GM19467 (cell line): ENCODE data around the gene THAP4.

Experiments
- ATAC-seq: cut with Tn5 transposase; IDR thresholded peaks from one replicate; pipeline ENCODE4 v1.9.1; 2021; ENCODE audit warnings: mild to moderate bottlenecking, moderate library complexity; ENCODE audit not compliant: unreplicated experiment

THAP4 gene

DNA sequence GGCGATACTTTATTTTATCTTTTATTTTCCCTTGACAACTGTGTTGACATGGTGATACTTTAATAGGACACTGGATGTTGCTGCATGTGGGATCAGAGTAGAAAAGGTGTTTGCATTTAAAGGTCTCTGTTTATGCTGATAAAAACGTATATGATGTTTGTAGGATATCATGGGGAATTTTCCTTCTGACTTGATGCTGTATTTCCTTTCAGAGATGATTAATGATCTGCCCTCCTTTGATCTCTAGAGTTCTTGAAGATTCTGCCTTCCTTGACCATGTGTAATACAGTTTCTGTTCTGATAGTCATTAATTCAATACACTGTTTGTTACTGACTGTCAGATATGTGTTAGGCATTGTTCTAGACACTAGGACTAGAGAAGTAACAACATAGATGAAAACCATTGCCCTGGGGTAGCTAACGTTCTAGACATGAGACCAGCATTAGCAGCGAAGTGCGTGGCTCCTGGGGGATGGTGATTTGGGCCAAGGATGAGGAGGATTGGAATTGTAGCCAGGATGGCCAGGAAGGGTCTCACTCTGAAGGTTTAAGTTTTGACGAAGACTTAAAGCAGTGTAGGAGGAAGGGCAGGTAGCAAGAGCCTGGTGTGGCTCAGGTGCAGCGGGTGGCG, 3.3 kb upstream of the THAP4 start:
- ATAC-seq, result no peak

DNA sequence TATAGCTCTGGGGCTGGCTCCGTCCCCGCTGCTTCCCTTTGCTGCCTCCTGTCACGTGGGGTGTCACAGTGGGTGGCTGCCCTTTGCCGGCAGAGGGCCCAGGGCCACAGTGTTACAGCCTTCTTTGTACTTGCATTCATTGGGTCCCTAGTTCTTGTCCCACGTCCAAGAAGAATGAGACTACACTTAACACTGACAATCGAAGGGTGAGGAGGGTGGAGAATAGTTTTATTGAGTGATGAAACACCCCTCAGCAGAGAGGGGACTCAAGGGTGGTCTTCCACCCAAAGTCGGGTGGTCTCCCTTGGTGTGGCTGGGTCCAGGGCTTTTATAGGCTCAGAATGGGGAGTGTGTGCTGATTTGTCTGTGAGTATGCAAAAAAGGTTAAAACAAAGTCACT, 2.4 kb upstream of the THAP4 start:
- no peak for ATAC-seq

DNA sequence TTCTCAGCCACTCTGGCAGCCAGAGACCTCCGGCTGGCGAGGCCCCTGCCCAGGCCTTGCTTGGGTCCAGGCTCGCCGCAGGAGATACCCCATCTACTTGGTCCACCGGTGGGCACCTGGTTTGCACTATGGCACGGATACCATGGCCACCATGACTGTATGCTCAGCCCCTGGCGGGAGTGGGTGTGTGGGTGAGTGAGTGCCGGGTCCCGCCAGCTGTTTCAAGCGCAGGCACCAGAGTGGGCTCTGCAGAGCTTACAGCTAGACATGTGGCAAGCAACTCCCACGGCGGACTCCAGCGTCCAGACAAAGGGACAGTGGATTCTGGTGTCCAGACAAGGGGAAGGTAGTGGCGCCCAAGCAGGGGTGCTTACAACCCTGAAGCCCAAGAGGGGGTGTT, 2.0 kb upstream of the THAP4 start:
- ATAC-seq, result no peak

DNA sequence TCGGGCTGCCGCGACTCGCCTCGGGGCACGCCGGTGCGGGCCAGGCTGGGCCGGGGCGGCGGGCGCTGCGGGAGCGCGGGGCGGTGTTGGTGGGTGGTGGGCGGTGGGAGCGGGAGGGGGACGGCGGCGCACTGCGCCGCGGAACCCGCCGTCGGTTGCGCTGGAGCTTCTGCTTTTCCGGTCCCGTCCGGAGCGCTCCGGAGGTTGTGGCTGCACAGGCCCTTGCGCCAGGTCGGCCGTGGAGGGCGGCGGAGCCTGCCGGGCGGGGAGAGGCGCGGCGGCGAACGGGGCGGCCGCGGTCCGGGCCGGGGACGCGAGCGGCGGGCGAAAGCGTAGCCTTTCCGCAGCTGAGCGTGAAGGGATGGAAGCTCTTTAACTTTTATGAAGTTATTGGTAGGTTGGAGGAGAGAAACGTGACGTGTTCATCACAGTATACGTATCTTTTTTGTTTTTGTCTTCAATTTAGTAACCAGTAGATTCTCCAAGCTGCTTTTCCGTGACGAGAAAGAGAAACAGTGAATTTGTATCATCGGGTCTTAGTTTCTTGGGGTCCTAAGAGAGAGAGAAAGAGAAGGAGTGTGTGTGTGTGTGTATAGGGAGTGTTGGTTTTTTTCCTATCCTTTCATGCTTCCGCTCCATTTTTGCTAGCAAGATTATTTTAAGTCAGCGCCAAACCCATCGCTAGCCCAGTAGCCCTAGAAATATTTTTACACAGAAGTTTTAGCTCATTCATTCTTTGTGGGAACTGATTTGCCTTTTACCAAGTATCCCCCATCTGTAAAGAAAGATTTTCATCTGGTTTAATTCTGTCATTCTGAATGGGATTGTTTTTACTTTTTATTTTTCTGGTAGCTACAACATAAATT, 1.1 kb upstream of the THAP4 start:
- ATAC-seq, result peak; percentile 13

DNA sequence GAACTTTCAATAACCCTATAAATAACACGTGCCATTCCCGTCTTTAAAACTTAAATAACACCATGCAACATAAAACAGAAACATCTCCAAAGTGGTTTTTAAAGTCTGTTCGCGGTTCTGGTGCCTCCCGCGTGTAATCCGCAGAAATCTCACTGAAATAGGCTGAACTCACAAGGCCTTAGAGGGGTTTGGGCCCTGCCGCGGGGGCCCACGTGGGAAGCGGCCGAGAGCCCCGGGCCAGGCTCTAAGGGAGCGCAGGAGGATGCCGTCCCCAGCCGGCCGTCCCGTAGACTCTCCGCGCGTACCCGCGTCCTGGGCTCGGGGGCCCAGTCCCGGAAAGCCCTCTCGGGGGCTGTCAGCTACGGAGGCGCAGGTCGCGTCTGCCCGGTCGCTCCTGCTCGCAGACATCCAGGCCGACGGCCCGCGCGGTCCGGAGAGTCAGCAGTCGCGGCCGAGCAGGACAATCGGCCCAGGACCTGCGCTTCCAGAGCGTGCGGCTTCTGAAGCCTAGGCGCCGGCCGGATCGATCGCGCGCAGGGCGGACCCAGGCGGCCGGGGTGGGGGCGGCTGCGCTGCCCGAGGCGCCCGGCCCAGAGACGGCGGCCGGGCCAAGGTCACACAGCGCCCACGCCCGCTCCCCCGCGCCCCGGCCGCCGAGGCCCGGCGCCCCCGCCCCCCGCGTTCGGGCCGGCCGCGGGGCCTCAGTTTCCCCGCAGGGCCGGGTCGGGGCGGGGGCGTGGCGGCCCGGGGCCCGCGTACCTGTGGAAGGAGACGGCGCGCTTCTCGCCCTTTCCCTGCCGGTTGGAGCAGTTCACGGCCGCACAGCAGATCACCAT, 558 bp downstream of the THAP4 start:
- peak; percentile 26 for ATAC-seq

DNA sequence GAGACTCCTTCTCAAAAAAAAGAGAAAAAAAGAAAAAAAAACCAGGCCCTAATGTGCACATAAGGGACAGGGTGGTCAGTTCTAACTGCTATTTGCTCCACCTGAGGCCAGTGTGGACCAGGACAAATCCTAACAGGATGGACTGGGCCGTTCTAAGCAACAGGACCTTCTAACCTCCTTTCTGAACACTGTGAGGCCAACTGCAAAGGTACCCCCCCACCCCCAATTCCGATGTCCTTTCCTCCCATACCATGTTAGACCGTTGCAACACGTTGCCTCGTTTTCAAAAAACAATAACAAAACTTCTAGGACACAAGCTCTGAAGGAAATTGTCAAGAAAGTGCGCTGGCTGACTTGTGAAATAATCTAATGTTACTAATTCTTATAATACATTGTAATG, 1.2 kb downstream of the THAP4 start:
- no peak for ATAC-seq

DNA sequence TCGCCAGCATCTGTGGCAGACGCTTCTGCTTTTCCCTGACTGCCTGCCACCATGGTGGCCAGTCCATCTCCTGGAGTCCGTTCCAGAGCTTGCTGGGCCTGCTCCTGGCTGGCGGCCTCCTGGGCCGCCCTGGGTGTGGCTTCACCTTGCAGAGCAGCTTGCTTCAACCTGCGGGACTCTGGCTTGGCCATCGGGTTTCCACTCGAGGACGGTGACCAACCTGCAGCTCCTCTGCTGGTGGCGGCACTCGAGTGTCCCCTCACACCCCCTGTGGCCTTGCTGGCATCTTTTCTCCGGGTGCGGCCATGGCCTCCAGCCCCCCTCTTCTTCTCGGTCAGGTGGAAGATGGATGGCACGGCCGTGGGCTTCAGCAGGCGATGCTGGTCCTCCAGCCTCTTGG, 3.4 kb downstream of the THAP4 start:
- ATAC-seq, result no peak

DNA sequence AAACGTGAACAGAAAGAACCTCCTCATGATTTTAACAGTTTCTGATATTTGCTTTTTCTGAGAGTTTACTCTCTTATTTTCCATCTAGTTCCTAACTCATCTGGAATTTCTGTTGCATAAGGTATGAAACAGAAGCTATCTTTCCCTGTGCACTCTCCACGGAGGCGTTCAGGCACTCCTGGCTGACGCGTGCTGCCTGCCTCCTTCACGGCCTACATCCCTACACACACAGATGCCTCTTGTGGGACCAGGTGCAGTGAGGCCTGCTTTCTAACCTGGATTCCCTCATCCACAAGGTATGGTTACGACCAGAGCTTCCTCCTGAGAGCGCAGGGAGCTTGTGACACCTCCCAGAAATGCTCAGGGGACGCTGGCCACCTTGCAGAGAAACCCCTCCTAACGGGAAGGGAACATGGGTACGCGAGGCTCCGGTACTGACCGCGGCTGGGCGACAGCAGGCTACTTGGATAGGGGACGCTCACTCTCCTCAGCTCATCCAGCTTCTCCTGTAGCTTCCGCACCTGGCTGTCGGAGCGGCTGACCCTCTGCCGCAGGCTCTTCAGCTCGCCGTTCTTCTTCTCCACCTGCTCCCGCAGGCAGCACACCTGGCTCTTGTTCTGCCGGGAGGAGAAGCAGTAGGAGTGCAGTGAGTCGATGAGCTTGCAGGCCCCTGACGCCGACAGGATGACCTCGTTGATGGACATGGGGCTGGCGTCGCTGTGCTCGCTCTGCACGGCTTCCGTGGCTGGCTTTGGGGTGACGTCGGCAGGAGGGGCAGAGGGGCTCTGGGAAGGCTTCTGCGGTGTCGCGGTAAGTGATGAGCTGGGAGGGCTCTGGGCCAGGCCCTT, 4.3 kb downstream of the THAP4 start:
- ATAC-seq, result no peak

DNA sequence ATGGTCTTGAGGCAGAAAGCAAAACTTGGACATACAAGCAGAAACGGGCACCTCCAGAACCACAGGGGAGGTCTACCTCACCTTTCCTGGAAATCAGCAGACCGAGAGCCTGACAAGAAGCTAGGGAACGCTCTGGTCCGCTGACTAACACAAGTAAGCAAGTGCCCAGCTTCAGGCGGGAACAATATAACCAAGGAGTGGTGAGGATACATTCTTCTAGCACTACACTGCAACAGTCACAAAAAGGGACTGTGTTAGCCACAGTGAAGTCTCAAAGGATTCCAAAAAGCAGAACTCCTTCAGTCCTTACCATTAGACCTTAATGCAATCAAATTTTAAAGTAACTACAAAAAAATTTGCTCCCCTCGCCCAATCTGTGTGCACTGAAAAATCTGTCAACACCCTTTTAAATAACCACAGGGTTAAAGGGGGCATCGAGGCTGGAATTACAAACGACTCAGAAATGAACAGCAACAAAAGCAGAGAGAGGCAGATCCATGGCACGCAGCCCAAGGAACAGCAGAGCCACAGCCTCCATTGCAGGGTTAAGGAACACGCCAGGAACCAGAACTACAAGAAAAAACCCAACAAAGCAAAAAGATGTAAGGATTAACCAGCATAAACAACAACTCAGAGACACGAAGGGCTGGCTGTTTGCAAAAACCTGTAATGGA, 7.1 kb downstream of the THAP4 start:
- no peak for ATAC-seq

DNA sequence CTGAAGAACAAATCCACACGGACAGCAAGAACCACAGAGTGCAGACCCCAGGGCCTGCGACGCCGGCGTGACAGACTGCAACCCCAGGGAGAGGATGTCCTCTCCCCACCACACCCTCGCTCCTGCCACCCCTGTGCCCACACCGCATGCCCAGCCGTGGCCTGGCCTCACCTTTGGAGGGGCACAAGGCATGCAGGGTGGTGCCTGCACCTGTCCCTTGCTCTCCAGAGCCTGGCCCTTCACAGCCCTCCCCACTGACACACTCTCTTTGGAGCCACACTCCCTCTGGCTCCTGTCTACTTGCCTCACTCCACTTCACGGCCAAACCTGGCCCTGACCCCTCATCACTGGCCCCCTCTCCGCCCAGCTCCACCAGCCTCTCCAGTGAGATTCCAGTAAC, 9.3 kb downstream of the THAP4 start:
- no peak for ATAC-seq

DNA sequence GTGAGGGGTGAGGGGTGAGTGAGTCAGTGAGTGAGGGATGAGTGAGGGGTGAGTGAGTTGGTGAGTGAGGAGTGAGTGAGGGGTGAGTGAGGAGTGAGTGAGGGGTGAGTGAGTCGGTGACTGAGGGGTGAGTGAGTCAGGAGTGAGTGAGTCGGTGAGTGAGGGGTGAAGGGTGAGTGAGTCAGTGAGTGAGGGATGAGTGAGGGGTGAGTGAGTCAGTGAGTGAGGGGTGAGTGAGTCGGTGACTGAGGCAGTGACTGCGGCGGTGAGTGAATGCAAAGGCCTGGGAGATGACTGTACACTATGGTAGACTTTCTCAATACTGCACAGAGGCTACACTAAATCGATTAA, 16.6 kb downstream of the THAP4 start:
- no peak for ATAC-seq

DNA sequence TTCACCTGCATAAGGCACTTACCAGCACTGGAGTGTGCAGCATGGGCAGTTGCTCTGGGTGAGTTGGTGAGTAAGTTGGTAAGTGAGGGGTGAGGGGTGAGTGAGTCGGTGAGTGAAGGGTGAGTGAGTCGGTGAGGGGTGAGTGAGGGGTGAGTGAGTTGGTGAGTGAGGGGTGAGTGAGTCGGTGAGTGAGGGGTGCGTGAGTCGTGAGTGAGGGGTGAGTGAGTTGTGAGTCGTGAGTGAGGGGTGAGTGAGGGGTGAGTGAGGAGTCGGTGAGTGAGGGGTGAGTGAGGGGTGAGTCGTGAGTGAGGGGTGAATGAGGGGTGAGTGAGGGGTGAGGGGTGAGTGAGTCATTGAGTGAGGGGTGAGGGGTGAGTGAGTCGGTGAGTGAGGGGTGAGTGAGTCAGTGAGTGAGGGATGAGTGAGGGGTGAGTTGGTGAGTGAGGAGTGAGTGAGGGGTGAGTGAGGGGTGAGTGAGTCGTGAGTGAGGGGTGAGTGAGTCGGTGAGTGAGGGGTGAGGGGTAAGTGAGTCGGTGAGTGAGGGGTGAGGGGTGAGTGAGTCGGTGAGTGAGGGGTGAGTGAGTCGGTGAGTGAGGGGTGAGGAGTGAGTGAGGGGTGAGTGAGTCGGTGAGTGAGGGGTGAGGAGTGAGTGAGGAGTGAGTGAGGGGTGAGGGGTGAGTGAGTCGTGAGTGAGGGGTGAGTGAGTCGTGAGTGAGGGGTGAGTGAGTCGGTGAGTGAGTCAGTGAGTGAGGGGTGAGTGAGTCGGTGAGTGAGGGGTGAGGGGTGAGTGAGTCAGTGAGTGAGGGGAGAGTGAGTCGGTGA, 17.1 kb downstream of the THAP4 start:
- ATAC-seq, result no peak

DNA sequence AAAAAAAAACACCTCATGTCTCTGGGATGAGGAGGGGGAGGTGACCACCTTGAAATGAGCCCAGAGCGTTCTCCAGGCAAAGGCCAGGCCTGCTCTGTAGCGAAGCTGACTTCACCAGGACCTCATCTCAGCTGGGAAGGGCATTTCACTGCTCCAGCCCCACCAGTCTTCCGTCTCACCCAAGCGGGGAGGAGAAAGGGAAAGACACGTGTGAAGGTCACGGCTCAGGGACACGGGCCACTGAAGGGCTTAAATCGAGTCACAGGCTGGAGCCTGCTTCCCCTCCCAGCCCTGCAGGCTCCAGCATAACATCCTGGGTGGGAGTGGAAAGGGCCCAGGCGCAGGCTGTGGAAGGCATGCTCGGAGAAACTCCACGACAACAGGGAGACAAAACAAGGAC, 18.1 kb downstream of the THAP4 start:
- no peak for ATAC-seq

DNA sequence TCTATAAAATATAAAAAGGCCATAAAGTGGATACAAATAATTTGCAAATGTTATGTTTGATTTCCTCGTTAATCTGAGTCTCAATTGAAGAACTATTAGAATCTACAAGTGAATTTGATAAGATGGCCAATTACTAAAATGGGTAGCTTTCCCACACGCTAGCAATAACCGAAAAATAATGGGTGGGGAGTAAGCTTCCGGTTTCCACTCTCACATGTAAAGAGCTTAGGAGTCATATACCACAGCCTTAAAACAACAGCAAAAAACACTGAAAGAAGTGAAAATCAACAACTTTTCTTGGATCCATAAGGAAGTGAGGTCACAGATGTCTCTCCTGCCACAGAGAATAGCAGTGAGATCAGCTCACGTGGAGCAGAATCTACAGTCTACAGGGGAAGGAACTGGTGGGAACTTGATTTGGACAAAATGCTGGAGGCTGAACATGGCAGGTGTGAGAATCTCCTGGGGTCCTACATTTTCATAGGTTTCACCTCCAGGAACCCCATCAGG, 18.6 kb downstream of the THAP4 start:
- no peak for ATAC-seq

DNA sequence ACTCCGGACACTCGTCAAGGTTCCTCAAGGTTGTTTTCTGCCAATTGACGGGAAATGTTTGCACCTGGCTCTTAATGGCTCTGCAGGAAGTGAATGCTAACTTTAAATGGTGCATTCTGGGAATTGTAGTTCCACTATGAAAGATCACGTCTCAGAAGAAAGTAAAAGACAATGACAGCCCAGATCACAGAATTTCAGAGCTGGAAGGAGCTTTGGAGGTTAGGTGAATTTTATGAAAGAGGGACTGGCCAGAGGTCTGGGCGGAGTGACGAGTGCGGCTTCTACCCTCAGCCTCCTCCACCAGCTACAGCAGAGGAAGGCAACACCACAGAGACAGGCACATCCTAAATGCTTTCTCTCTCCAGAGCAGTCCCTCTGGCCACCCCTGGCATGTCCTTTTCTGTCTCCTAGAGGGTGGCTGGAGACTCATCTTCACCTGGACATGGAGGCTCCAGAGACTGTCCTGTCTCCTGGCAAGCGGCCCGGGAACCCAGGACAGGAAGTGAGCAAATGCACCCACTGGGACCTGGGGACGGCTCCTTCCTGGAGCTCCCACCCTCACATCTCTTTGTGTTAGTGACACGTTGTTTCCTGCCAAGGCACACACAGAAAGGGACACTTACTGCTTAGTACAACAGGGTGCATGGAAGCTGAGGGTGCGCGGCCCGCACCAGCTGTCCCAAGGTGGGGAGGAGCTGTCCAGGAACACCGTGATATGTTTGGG, 19.4 kb downstream of the THAP4 start:
- peak; percentile 59 for ATAC-seq

DNA sequence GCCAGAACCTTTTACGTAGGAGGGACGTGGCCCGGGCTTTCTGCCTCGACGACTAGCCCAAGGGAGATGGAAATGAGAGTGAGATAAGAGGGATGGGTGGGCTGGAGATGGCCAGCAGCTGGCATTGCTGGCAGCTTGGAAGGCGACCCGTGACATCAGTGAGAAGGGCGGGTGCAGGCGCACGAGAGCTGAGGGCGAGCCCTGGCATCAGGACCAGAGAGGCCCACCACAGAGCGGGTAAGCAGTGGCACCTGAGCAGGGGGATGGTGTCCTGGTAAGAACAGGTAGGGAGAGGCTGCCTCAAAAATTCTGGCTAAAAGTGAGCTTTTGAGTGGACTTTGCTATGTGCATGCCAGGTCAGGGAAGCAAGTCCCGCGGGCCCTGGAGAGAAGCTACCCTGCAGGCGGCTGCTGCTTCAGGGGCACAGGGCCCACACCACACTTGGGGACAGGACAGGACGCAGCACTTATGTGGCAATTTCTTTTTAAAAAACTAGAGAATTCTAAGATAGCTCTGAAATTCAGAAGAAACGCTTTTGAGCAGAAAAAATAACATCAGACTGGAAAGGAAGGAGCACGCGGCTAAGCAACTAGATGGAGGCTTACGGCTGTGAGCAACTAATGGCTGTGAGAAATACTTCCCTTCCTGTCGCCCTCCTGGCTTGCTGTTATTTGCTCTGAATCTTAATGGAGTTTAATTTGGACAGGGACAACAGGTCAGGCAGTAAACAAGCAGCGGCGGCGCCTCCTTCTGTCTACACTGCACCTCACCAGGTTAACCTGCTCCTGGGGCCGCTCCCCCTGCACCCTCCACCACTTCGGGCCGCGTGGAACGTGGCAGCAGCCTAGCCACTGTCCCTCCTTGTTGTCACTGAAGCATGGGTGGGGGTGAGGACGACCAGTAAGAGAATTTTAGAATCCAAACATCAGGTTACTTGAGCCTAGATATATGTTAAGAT, 20.5 kb downstream of the THAP4 start:
- ATAC-seq, result no peak

DNA sequence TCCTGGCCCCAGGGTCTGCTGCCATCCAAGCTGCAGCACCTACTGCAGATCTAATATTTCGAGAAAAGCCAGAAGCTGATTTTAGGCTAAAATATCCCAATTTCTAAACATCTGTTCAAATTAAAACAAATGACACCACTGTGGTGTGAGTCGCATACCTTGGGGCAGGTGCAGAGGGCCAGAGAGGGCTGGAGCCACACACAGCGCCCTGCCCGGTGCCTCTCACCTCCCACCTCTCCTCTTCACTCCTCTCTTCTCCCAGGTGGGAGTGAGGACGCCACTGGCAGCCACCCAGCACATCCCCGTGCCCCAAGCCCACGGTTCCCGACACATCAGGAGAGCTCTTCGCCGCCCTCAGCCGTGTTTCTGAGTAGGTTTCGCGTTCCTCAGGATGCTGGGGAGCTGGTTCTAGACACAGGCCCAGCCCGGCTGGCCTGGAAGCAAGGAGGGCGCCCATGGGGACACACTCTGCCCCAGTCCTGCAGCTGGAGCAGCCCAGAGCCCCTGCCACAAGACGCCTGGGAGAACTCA, 21.4 kb downstream of the THAP4 start:
- ATAC-seq, result no peak
